ENCODE results near the gene SMKR1.
"Not testable (repeated sequence)": the region's sequence is repeated elsewhere in the genome, so short reads cannot be mapped to it uniquely, and the experiment has no call there.

The SMKR1 gene

GRCh38 chr7:129530795-129531391 lies 28.6 kb downstream of the SMKR1 start:
- DNase-seq: no peak

DNA sequence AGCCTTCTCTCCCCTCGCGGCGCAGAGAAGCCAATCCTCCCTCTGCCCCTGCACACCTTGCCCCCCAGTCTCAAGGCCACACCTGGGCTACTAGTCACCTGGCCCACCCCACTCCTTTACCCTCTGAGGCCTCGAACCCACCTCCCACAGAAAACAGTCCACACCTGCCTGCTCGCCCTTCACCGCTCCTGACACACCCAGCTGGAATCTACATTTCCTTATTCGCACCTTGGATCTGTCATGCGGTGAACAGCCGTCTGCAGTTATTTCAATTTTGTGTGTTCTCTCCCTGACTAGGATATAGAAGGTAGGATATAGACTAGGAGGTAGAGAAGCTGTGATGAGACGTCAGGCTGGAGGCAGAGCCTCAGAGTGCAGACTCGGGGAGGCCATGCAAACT lies 29.4 kb downstream of the SMKR1 start:
- no peak for DNase-seq

DNA sequence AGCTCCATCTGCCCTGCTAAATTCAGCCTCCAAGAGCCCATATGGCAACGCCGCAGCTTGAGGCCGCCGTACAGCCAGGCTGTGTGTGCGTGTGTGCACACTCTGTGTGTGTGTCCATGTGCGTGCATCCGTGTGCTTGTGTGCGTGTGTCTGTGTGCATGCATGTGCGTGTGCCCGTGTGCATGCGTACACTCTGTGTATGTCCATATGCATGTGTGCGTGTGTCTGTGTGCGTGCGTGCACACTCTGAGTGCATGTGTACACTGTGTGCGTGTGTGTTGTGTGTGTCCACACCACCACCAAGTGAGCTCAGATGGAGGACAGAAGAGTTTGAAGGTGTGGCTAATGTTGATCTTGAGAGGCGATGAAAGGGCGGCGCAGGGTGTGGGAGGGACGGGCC lies 30.0 kb downstream of the SMKR1 start:
- no peak for DNase-seq

- DNase-seq: not testable (repeated sequence)
Observed at GRCh38 chr7:129534558-129535274, 32.4 kb downstream of the SMKR1 start.

DNA sequence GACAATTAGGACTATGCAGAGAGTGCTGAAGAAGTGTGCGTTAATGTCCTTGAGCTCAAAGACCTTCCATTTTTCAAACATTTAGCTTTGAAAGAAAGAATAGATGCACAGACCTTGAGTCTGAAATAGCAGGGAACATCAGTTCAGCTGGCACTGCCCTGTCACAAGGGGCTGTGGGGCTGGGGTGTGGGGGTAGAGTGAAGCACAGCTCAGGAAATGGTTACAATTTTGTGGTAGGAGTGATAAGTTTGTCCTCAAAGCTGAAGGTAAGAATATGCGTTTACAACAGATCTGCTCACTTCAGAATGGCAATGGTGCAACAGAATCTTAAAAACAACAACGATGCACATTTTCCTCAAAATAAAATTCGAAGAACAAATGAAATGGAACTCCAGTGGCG lies 33.6 kb downstream of the SMKR1 start:
- no peak for DNase-seq

DNA sequence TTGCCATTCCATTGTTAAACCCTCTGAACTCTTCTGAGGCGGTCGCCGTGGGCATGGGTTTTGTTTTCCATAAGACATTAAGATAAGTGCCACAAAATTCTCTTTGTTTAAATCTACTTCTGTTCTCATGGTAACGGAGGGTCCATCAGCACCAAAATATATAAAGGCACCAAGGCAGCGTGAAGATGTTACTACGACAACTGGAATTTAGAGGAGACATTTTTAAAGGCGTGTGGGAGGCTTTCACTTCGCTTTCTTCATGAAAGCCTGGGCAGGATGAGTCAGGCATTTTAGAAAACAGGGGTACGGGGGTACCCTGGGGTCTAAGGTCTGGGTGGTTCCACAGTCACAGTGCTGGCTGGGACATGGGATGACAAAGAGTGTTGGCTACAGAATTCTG lies 34.0 kb downstream of the SMKR1 start:
- no peak for DNase-seq

GRCh38 chr7:129538790-129539189 lies 36.5 kb downstream of the SMKR1 start:
- no peak for DNase-seq

- DNase-seq: no peak
Observed at GRCh38 chr7:129540340-129540739, 38.0 kb downstream of the SMKR1 start.

DNA sequence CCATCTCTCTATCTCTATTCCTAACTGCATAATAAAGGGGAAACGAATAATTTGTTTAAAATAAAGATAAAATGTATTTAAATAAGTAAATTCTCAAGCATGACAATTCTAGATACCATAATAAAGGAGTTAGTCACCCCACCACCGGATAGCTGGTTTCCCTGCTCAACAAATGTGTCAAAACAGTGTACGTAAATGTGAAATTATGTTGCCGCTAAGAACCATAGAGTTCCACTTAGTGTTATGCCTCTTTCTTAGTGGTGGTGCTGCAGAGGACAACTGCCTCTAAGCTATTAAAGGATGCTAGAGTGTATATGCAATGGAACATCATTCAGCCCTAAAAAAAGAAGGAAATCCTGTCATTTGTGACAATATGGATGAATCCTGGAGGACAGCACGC lies 42.4 kb downstream of the SMKR1 start:
- DNase-seq: no peak

GRCh38 chr7:129550693-129551360 lies 48.5 kb downstream of the SMKR1 start:
- no peak for DNase-seq

- DNase-seq: no peak
Observed at GRCh38 chr7:129553899-129554461, 51.6 kb downstream of the SMKR1 start.

DNA sequence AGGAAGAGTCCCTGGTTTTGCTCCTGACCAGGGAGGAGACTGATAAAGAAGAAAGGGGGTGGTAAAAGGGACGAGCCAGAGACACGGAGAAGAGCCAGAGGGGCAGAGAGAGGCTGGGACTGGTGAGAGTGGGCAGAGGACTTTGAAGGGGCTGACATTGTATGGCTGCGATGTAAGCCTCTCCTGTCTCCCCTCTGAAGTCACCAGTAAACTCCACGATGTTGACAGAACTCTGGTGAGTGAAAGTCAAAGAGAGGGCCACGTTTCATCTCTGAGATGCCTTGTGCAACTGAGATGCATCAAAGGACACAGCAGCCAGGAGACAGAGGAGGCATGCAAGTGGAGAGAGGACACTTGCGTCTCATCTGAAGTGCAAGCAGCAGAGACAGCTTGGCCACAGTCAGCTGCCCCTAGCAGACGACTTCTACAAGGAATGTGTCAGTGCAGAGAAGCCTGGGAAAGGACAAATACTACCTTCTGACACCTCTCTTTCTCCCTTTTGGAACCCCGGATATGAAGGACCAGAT lies 54.3 kb downstream of the SMKR1 start:
- DNase-seq: no peak

- no peak for DNase-seq
Observed at GRCh38 chr7:129557686-129558481, 55.6 kb downstream of the SMKR1 start.

DNA sequence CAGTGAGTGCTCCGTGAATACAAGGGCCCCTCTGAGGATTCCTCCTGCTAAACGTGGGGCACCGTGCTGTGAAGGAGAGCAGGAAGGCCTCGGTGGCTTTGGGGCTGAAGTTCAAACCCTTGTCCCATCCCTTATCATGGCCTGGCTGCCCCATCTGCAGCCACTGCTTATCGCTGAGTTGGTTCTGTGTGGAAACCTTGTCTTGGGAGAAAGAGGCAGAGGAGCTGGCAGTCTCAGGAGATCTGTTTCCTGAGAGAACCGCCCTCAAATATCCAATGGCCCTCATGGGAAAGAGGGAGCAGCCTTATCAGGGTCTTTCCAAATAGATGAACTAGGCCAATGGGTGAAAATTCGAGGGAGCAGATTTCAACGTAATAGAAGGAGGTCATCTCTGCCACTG lies 57.2 kb downstream of the SMKR1 start:
- no peak for DNase-seq

GRCh38 chr7:129560831-129561230 lies 58.5 kb downstream of the SMKR1 start:
- DNase-seq: no peak

DNA sequence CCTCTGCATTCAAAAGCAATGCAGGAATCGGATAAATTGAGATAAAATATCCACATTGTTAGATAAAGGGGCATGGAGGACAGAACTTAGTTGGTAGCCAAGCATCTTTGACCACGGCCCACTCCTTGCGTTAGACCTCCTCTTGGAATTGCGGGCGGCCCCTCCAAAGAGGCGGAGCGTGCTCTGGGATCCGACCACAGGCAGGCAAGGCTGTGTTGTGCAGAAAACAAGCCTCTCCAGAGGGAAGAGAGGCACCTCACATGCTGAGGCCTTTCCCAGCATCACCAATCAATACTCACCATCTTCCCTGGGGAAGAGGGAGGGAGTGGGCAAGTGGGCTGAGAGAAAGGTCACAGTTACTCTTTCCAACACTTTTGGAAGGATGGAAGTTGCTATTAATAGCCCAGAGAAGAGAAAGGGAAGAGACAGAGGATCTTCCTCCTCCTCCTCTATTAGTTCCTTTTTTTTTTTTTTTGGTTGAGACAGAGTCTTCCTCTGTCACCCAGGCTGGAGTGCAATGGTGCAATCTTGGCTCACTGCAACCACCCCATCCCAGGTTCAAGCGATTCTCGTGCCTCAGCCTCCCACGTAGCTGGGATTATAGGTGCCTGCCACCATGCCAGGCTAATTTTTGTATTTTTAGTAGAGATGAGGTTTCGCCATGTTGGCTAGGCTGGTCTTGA lies 59.5 kb downstream of the SMKR1 start:
- DNase-seq: no peak

Data from NCI-H1436 treated with DMSO at 0.1 percent for 48 hours (cell line).